SU-DHL-6 (cell line): ENCODE measurements around the gene CDC42.
"Not testable (repeated sequence)": the region's sequence is repeated elsewhere in the genome, so short reads cannot be mapped to it uniquely, and the experiment has no call there.

Source experiments
- CTCF ChIP-seq: fragments of 200-600 bp; sonication (generic); IDR thresholded peaks from one replicate; pipeline ENCODE4 v1.5.1; 2017; ENCODE audit warnings: antibody characterized with exemption, mild to moderate bottlenecking, low read length, moderate library complexity; ENCODE audit not compliant: insufficient read depth, poor library complexity, severe bottlenecking
- EZH2phosphoT487 ChIP-seq: fragments of 200-600 bp; sonication (generic), shearing (Covaris generic); conservative IDR thresholded peaks from 2 replicates; pipeline ENCODE4 v1.6.1; 2018; ENCODE audit warnings: mild to moderate bottlenecking, antibody characterized with exemption, low read length, moderate library complexity, mixed read lengths

GRCh38 chr1:22005261-22006149, 47.0 kb upstream of the CDC42 start:
- not testable (repeated sequence) for TF ChIP-seq CTCF, EZH2phosphoT487
